ENCODE results near the gene SCAF8.
"Not testable (repeated sequence)": the region's sequence is repeated elsewhere in the genome, so short reads cannot be mapped to it uniquely, and the experiment has no call there.

The SCAF8 gene

DNA sequence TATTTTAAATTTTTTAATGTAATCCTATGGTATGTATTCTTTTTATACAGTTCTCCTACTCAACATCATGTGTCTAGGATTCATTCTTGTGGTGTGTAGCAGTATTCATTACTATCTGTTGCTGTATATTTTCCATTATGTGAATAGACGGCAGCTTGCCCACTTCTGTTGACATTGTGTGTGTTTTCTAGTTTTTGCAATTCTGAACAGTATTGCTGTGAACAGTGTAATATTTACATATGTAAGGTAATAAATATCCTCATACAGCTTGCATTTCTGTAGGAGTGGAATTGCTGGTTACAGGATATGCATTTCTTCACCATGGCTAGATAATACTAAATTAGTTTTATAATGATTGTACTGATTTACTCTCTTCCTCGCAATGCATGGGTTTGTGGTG is 51.9 kb downstream of the SCAF8 start:
- DNase-seq (ENCODE audit: low read depth): no peak

DNA sequence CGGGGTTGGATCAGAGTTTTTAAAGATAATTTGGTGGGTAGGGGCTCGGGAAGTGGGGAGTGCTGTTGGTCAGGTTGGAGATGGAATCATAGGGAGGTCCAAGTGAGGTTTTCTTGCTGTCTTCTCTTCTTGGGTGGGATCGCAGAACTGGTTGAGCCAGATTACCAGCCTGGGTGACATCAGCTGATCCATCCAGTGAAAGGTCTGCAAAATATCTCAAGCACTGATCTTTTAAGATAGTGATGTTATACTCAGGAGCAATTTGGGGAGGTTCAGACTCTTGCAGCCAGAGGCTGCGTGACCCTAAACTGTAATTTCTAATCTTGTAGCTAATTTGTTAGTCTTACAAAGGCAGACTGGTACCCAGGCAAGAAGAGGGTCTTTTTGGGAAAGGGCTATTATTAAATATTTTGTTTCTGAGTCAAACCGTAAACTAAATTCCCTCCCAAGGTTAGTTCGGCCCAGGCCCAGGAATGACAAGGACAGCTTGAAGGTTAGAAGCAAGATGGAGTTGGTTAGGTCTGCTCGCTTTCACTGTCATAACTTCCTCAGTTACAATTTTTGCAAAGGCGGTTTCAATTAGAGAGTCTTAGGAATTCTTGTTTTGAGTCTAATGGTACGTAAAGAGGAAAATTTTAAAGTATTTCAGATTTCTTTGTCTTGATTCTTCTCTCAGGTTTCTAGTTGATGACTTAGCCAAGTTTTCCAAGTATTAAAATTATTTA is 53.1 kb downstream of the SCAF8 start:
- DNase-seq (ENCODE audit: low read depth): no peak

DNA sequence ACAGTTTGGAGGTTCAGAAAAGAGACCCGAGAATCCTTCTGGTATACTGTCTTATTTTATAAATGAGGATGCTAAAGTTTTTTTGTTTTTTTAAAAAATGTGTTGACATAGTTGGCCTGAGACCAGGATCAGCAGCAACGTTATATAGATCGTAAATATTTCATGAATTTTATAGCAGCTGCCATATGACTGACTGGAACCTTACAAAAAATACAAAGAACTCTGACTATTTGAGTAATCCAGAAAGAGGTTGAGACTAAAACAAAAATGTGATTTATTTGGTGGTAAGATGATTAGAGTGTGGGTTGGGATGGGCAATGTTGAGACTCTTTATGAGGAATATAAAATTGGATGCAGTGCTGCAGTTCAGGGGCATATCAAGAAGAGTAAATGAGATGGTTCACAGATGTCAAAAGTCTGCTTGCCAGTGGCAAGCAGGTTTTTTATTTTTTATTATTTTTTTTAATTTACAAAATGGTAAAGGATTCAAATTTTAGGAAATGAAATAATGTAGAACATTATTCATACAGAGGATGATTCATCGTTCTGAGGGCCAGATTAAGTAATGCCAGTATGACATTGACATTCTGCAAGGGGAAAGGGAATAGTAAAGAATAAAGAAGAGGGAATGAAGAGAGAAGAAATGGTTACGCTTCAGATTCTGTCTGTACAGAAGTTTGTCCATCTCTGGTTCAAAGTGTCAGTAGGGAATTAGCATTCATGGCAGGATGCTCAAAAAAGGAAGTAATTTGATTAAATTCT is 58.5 kb downstream of the SCAF8 start:
- no peak for DNase-seq (ENCODE audit: low read depth)

- DNase-seq (ENCODE audit: low read depth): no peak
Measured at GRCh38 chr6:154792325-154792724, 59.1 kb downstream of the SCAF8 start.

DNA sequence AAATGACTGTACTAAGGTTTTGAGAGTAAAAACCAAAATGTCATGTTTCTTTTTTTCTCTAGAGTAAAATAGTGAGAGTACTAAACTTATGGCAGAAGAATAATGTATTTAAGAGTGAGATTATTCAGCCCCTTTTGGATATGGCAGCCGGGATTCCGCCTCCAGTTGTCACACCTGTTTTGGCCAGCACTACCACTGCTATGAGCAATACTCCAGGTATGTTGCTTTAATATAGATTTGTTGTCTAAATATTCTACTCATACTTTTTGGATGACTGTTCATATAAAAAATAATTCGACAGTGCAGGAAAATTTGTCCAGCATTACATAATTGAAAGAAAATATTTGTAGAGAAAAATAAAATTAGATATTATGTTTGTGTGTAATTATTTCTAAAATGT is 59.5 kb downstream of the SCAF8 start:
- DNase-seq (ENCODE audit: low read depth): no peak

GRCh38 chr6:154796484-154796883 is 63.3 kb downstream of the SCAF8 start:
- DNase-seq (ENCODE audit: low read depth): no peak

GRCh38 chr6:154797857-154798256 is 64.6 kb downstream of the SCAF8 start:
- no peak for DNase-seq (ENCODE audit: low read depth)

- DNase-seq (ENCODE audit: low read depth): no peak
Measured at GRCh38 chr6:154800338-154800737, 67.1 kb downstream of the SCAF8 start.

DNA sequence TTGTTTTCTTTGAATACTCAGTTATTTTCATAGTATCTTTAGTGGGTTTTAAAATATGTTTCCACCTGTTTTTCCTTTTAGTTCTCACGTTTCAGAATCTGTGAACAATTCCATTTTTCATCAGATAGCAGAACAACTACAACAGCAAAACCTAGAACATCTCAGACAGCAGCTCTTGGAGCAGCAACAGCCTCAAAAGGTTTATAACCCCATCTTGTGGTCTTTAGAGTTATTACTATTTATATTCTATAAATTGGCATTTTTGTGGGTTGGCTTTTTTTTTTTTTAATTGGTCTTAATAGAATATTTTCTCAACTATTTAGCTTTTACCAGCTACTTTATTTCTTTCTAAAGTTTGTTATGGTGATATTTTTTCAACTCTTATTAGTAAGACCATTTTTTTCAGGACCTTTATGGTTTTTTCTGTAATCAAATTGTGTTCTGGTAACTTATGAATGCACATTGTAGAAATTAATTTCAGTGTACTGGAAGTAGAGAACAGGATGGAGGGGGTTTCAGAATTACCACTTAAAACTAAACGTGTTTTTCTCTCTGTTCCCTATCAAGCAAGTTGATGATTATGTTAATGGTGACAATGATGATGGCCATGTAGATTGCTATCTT is 72.2 kb downstream of the SCAF8 start:
- no peak for DNase-seq (ENCODE audit: low read depth)

DNA sequence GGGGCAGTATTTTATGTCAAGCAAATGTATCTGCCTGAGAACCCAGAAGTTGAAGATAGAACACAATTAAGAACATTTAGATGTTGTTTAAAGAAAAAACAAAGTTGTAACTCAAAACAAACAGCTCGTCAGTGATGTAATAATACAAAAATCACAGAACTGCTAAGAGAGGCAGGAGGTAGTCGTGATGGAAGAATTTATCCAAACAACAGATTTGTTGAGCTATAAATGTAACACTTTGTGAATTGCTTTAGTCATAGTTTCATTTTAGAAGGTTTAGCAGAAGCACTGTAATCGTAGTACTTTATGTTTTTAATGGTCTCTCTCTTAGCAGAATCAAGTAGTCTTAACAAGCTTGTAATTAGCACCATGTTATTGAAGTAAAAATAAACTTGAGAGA is 73.6 kb downstream of the SCAF8 start:
- DNase-seq (ENCODE audit: low read depth): no peak

GRCh38 chr6:154811663-154812062 is 78.4 kb downstream of the SCAF8 start:
- not testable (repeated sequence) for DNase-seq (ENCODE audit: low read depth)

DNA sequence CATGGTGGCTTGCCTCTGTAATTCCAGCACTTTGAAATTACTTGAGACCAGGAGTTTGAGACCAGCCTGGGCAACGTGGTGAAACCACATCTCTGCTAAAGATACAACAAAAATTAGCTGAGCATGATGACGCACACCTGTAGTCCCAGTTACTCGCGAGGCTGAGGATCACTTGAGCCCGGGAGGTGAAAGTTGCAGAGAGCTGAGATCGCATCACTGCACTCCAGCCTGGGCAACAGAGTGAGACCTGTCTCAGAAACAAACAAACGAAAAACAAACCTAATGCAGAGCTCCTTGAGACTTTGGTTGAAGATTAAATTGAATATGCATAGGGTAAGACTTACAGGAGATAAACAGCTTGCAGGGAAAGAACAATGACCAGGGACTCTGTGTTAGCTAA is 80.8 kb downstream of the SCAF8 start:
- DNase-seq (ENCODE audit: low read depth): no peak

DNA sequence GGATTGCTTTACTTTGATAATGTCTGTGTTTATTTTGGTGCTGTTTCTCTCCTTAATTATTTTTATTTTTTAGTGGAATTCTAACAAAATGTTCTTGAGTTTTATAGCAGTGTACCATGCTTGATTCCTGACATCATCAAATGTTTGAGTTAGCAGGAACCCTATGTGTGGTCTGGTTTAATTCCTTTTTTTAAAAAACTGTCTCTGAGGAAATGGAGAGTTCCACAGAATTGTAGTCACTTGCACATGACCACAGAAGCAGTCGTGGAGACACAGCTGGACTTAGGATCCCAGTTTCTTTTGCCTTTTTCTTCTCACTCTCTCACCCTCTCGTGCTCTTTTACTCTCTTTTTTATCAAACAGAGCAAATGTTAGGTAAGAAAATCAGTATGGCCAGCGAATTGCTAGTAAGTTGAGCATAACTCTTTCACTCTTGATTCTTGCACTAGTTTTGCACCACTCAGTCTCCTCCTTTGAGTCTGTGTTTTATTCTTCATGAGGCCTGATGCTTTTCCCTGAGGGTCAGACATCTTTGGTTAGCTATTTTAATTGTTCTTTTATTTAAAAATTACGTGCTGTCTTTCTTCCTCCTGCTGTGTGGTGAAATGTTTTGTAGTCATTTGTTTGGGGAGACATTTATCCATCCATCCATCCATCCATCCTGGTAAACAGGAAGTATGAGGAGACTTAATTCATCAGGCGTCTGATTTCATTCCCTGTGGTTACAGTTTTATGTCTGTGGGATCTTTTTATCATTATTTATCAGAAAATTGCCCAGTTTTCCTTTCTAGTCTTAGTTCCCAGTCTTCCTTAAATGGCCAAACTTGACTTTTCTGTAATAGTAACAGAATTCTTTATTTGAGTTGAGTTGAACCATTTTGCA is 83.0 kb downstream of the SCAF8 start:
- DNase-seq (ENCODE audit: low read depth): no peak

DNA sequence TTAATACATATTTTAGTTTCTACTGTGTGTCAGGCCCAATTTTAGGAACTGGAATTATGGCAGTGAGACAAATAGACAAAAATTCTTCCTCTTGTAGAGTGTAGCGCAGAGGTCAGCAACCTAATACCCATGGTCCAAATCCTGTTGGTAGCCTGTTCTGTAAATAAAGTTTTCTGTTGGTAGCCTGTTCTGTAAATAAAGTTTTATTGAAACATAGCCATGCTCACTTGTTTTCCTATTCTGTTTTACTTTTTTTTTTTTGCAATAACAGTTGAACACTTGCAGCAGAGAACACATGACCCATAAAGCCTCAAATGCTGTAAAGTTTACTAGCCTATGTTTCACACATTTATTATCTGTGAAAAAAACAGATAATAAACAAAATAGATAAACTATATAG is 87.9 kb downstream of the SCAF8 start:
- no peak for DNase-seq (ENCODE audit: low read depth)

- no peak for DNase-seq (ENCODE audit: low read depth)
Measured at GRCh38 chr6:154821638-154822037, 88.4 kb downstream of the SCAF8 start.

GRCh38 chr6:154822947-154823558 is 89.8 kb downstream of the SCAF8 start:
- no peak for DNase-seq (ENCODE audit: low read depth)

DNA sequence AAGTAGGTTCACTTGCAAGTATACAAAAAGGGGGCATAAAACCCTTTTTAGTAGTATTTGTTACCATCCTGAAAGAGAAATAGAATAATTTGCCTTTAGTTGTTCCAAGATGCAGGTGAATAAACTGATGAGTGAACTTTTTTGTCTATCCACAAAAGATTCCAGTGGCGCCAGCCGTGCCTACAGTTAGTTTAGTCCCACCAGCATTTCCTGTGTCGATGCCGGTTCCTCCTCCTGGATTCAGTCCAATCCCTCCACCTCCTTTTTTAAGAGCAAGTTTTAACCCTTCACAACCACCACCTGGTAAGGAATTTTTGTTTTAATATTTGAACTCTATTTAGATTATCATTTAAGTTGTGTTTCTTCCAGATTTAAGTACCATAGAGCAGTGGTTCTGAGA is 90.9 kb downstream of the SCAF8 start:
- no peak for DNase-seq (ENCODE audit: low read depth)

- DNase-seq (ENCODE audit: low read depth): no peak
Measured at GRCh38 chr6:154829970-154830369, 96.8 kb downstream of the SCAF8 start.

- no peak for DNase-seq (ENCODE audit: low read depth)
Measured at GRCh38 chr6:154830771-154831170, 97.6 kb downstream of the SCAF8 start.

DNA sequence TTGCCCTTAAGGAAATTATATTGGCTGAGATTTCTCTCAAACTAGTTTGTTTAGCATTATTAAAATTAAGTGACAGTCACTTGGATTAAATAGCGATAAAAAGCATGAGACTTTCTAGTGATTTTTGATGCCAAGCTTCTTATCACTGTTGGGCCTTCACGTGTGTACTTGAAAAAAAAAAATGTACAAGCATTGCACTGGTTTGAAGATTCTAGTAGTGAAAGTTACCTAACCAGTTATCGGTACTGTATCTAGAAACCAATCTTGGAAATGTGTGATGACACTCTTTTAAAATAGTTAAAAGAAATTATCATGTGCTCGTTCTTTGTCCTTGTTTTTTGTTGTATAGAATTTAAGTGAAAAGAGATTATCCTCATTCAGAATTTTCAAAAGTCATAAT is 102.1 kb downstream of the SCAF8 start:
- no peak for DNase-seq (ENCODE audit: low read depth)

DNA sequence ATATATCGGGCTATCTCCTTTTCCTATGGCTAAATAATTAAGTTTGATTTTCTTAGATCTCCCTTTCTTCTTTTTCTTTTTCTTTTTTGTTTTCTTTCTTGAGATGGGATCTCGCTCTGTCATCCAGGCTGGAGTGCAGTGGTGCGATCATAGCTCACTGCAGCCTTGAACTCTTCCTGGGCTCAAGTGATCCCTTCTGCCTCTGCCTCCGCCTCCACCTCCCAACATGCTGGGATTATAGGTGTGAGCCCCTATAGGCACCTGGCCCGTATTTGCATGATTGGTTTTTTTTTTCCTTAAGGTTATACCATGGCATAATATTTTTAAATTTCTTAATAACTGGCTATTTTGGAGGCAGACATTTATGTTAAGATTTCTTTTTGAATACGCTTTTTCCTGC is 106.3 kb downstream of the SCAF8 start:
- no peak for DNase-seq (ENCODE audit: low read depth)

DNA sequence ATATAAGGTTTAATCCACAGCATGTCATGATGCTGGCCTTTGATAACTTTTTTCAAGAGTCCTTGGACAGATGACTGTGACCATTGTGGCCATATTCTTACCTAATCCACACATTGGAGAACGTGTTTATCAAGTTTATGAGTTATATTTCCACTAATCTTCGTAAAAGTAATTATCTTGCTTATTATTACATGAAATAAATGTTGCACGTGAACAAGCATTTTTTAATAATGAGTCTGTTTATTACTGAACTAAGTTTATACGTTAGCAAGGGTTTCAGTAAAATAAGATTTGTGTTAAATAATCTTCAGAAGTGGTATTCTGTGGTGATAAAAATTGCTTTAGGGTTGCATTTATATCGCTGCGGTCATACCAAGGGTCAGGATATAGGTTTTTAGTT is 107.1 kb downstream of the SCAF8 start:
- DNase-seq (ENCODE audit: low read depth): no peak
